GM18867 (cell line): ENCODE results near the gene COTL1.
"Not testable (repeated sequence)": the region's sequence is repeated elsewhere in the genome, so short reads cannot be mapped to it uniquely, and the experiment has no call there.

Experiments used
- ATAC-seq: cut with Tn5 transposase; IDR thresholded peaks from one replicate; pipeline ENCODE4 v1.9.1; 2021; ENCODE audit warnings: mild to moderate bottlenecking, moderate library complexity; ENCODE audit not compliant: unreplicated experiment

The COTL1 gene

DNA sequence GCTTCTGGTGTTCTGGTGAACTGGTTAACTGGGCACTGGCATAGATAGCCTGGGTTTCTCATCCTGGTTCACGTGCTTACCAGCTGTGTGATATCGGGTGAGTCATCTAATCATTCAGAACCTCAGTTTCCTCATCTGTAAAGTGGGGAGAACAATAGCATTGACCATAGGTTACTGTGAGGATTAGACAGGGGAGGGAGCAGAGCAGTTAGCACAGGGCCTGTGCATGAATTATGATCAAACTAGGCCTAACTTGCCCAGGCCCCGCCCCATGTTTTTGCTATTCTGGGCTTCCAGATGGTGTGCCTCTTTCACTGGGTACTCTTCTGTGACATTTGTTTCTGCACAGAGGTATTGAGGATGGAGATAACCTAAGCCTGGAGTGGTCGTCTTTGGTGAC lies 25.8 kb upstream of the COTL1 start:
- ATAC-seq = no peak

GRCh38 chr16:84643180-84643583 lies 25.3 kb upstream of the COTL1 start:
- no peak for ATAC-seq

DNA sequence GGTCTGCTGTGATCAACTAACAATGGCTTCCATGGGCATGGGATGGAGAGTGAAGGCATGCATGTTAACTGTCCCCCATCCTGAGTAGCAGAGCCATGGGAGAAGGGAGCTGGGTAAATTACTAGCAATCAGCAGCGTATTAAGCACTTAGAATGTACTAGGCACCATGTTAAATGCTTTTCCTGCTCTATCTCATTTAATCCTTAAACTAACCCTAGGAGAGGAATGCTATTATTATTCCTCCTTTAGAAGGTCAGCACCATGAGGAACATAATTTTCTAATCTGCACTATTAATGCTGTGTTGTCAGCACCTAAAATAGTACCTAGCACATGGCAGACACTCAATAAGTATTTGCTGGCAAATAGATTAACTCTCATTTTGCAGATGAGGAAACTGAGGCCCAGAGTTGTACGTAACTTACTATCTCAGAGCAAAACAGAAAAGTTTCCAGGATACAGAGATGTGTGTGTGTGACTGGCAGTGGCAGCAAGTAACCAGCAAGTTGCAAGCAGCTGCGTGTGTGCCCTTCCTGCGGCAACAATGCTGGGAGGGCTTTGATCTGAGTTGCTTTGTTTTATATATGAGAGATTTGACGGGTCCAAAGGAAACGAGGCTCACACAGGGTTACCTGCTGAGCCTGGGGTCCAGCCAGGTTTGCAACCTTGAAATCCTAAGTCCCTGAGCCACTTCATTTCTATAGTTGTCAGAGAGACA lies 23.9 kb upstream of the COTL1 start:
- no peak for ATAC-seq

GRCh38 chr16:84640145-84640544 lies 22.3 kb upstream of the COTL1 start:
- no peak for ATAC-seq

GRCh38 chr16:84638231-84638806 lies 20.4 kb upstream of the COTL1 start:
- no peak for ATAC-seq

- no peak for ATAC-seq
Observed at GRCh38 chr16:84637709-84638108, 19.8 kb upstream of the COTL1 start.

DNA sequence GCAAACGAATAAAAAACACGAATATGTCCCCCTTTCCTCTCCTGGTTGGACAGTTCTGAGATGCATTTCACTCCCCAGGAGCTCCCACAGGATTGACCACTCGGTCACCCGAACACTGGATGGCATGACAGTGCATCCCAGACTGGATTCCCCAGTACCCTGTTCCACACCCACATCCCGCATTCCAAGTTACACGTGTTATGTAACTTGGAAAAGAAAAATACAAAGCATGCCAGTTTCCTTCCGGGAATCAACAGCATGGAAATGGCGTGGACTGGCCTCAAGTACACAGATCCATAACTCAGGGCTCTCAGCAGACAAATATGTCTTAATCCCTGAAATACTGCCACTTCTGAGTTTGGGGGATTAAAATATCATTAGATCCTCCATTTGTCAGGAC lies 17.8 kb upstream of the COTL1 start:
- no peak for ATAC-seq

- ATAC-seq = no peak
Observed at GRCh38 chr16:84633622-84634021, 15.7 kb upstream of the COTL1 start.

- not testable (repeated sequence) for ATAC-seq
Observed at GRCh38 chr16:84632862-84633261, 15.0 kb upstream of the COTL1 start.

DNA sequence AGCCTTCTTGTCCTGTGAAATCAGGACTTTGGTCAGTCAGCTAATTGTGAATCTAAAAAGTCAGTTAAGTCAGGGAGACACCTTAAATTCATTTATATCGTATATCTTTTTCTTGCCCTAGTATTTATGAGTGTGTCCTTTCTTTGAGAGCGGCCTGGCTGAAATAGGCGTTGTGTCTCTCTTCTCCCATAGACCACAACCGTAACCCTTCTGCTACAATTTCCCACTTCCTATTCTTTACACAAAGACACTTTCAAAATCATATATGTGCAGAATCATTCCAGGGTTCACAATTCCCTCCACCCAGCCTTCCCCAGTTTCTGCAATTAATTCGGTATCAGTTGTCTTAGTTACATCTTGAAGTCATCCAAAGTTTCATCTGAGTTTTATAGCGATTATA lies 14.0 kb upstream of the COTL1 start:
- no peak for ATAC-seq

GRCh38 chr16:84631153-84631466 lies 13.2 kb upstream of the COTL1 start:
- no peak for ATAC-seq

GRCh38 chr16:84630446-84631152 lies 12.7 kb upstream of the COTL1 start:
- no peak for ATAC-seq

DNA sequence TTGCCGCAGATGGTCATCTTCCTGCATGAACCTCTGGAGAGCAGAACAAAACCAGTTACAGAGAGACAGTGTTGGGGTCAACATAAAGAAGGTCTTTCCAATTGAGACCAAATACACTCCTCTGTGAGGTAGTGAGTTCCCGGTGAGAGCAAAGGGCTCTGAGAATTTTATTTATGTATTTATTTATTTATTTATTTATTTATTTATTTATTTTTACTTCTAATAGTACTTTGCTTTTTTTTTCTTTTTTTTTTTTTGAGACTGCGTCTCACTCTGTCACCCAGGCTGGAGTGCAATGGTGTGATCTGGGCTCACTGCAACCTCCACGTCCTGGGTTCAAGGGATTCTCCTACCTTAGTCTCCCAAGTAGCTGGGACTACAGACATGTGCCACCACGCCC lies 12.1 kb upstream of the COTL1 start:
- no peak for ATAC-seq

DNA sequence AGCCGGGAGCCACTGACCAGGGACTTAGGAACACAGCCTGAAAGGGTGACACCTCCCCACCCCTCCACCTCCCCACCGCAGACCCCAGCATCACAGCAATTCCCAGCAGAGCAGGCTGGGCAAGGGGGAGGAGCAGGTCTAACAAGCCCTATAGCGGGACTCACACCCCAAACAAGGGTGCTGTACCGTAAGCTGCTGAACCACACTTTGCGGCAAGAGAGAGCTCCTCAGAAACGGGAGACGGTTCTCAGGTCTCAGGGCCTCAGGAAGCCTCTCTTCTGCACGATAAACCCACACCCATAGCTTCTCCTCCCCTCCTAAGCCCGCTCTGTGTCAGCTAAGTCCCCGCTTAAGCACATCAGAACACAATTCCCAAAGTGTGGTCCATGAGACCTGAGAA lies 11.7 kb upstream of the COTL1 start:
- ATAC-seq = no peak

- ATAC-seq = no peak
Observed at GRCh38 chr16:84628226-84628731, 10.4 kb upstream of the COTL1 start.

DNA sequence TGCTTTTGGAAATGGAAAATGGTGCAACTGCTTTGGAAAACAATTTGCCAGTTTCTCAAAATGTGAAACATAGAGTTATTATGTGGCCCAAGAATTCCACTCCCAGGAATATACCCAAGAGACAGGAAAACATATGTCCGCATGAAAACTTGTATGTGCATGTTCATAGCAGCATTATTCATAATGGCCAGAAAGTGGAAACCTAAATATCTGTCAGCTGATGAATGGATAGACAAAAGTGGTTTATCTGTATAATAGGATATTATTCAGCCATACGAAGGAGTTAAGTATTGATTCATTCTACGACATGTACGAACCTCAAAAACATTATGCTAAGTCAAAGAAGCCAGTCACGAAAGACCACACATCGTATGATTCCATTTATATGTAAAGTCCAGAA lies 7.7 kb upstream of the COTL1 start:
- ATAC-seq = no peak

DNA sequence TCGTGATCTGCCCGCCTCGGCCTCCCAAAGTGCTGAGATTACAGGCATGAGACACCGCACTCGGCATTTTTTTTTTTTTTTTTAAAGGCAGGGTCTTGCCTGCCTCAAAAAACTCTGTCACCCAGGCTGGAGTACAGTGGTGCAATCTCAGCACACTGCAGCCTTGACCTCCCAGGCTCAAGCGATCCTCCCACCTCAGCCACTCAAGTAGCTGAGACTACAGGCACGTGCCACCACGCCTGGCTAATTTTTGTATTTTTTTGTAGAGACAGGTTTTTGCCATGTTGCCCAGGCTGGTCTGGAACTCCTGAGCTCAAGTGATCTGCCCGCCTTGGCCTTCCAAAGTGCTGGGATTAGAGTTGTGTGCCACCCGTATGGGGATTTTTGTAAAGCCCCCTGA lies 3.0 kb upstream of the COTL1 start:
- ATAC-seq = not testable (repeated sequence)

DNA sequence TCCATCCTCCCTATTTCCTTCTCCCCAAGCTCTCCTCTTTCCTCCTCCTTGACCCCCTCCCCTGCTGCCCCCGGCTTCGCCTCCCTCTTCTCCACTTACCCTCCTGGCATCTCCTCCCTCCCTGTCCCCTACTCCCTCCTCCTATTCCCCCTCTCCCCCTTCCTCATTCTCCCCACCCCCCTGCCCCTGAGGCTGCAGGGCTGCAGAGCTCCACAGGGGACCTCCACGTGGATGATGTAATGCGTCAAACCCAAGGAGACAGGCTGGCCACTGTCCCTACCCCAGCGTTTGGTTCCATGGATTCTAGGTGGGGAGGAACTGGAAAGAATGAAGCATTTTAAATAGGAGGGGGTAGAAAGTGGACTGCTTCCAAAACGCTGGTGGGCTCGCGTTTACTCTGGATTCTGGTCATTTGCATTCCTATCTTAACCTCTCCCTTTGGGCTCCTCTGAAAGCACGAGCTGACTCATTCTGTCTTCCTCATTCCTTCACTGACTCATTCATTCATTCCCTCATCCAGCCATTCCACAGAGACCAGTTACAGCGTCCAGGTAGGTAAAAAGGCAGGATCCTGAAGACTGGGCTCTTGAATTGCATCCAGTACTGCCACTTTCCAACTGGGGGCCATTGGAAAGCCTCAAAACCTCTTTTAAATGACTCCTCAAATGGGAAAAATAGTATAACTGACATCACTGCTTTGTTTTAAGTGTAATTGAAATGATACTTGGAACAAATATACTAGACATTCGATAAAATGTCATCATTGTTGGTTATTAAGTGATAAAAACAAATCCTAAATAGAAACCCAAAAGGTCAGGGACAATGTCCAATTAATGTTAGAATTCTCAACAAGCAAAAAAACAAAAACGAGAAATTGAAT lies 943 bp upstream of the COTL1 start:
- ATAC-seq = no peak

DNA sequence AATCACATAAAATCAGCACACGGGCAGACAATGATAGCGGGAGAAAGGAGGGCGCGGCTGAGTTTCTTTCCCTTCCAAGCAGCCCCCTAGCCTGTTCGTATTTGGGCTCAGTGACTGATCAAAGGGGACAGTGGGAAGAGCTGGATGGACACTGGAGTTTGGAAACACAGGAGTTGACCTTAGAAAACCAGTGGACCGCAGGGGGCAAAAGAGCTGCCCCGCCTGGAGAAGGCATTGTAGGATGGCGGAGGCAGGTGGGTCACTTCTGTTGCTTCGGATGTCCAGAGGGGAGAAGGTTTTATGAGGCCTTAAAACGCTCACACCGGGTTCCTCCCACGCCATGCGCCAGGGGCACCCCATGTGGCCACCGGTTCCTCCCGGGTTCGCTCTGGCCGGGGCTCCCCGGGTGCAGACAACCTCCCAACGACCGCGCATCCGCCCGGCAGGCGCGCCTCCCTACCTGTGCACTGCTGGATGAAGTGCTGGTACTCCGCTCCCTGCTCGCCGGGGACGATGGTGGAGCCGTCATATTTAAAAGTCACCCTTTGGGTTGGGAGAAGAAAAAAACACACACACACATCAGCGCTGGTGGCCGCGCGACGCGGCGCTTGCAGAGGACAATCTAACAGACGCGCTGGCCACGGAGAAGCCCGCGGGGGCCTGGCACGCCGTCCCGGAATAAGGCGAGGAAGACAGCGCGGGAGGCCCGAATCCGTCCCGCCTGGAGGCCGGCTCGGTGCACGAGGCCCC lies 662 bp downstream of the COTL1 start:
- peak; percentile 38 for ATAC-seq

GRCh38 chr16:84616515-84616914 lies 1.4 kb downstream of the COTL1 start:
- no peak for ATAC-seq
